Ishikawa (cell line): ENCODE measurements around the gene DGKG.

Experiments used
- CEBPB ChIP-seq: IDR thresholded peaks from 2 replicates; pipeline ENCODE4 v1.6.1; 2012
- CREB1 ChIP-seq: IDR thresholded peaks from 2 replicates; pipeline ENCODE4 v1.6.1; 2012; ENCODE audit warnings: low read depth
- EGR1 ChIP-seq: IDR thresholded peaks from 2 replicates; pipeline ENCODE4 v1.6.1; 2012
- EP300 ChIP-seq: IDR thresholded peaks from 2 replicates; pipeline ENCODE4 v1.6.1; 2012; ENCODE audit warnings: borderline replicate concordance
- FOXM1 ChIP-seq: IDR thresholded peaks from 2 replicates; pipeline ENCODE4 v1.6.1; 2012; ENCODE audit warnings: low read depth, borderline replicate concordance
- MAX ChIP-seq: IDR thresholded peaks from 2 replicates; pipeline ENCODE4 v1.6.1; 2012
- NFIC ChIP-seq: IDR thresholded peaks from 2 replicates; pipeline ENCODE4 v1.6.1; 2012
- RAD21 ChIP-seq: IDR thresholded peaks from 2 replicates; pipeline ENCODE4 v1.6.1; 2012; ENCODE audit warnings: low read depth
- REST ChIP-seq: IDR thresholded peaks from 2 replicates; pipeline ENCODE4 v1.6.1; 2012; ENCODE audit warnings: low read depth, mild to moderate bottlenecking
- TAF1 ChIP-seq: IDR thresholded peaks from 2 replicates; pipeline ENCODE4 v1.6.1; 2012; ENCODE audit warnings: low read depth, mild to moderate bottlenecking
- TCF12 ChIP-seq: IDR thresholded peaks from 2 replicates; pipeline ENCODE4 v1.6.1; 2012; ENCODE audit warnings: low read depth
- TEAD4 ChIP-seq: IDR thresholded peaks from 2 replicates; pipeline ENCODE4 v1.6.1; 2012
- USF1 ChIP-seq: IDR thresholded peaks from 2 replicates; pipeline ENCODE4 v1.6.1; 2012
- YY1 ChIP-seq: IDR thresholded peaks from 2 replicates; pipeline ENCODE4 v1.6.1; 2012; ENCODE audit warnings: low read depth
- ZBTB7A ChIP-seq: IDR thresholded peaks from 2 replicates; pipeline ENCODE4 v1.6.1; 2012; ENCODE audit warnings: low read depth

The DGKG gene

GRCh38 chr3:186361762-186362536, at the start of gene DGKG:
Gene DGKG (minus strand): TSS chr3:186362234. CDS start chr3:186320459, 41,775 bp downstream.
- TF ChIP-seq TEAD4 (no peak), EGR1 (peak; percentile 61), ZBTB7A (0 out of 2 replicates have a peak, but pooled peaks have one; percentile 41), MAX (peak; percentile 55), YY1 (no peak)

GRCh38 chr3:186411089-186411488, 49.1 kb upstream of the DGKG start:
- no peak for TF ChIP-seq TAF1
- TF ChIP-seq YY1: no peak
- TF ChIP-seq TCF12: no peak
- TF ChIP-seq CREB1: no peak
- TF ChIP-seq NFIC: no peak
- TF ChIP-seq ZBTB7A: no peak
- no peak for TF ChIP-seq CEBPB
- no peak for TF ChIP-seq EGR1
- no peak for TF ChIP-seq FOXM1
- TF ChIP-seq USF1: no peak
- no peak for TF ChIP-seq EP300
- TF ChIP-seq RAD21: no peak
- TF ChIP-seq REST: no peak

- TF ChIP-seq YY1 (no peak), EGR1 (no peak), TCF12 (no peak)
Observed at GRCh38 chr3:186406669-186407635, 44.9 kb upstream of the DGKG start.

GRCh38 chr3:186401556-186401955, 39.5 kb upstream of the DGKG start:
- TF ChIP-seq ZBTB7A (no peak), NFIC (no peak)

- TF ChIP-seq TAF1 (no peak), ZBTB7A (no peak), RAD21 (no peak), REST (no peak), CEBPB (no peak), FOXM1 (no peak), NFIC (no peak), TEAD4 (no peak), YY1 (no peak), EP300 (no peak), MAX (no peak), TCF12 (no peak), USF1 (no peak)
Observed at GRCh38 chr3:186400662-186401061, 38.6 kb upstream of the DGKG start.

GRCh38 chr3:186400026-186400425, 38.0 kb upstream of the DGKG start:
- TF ChIP-seq RAD21 (no peak), TAF1 (no peak), EGR1 (no peak), EP300 (no peak), TCF12 (no peak), USF1 (no peak), NFIC (no peak), TEAD4 (no peak), CREB1 (no peak), CEBPB (no peak), MAX (no peak), FOXM1 (no peak), REST (no peak)
